ENCODE results near the gene ADAT2.

The ADAT2 gene

DNA sequence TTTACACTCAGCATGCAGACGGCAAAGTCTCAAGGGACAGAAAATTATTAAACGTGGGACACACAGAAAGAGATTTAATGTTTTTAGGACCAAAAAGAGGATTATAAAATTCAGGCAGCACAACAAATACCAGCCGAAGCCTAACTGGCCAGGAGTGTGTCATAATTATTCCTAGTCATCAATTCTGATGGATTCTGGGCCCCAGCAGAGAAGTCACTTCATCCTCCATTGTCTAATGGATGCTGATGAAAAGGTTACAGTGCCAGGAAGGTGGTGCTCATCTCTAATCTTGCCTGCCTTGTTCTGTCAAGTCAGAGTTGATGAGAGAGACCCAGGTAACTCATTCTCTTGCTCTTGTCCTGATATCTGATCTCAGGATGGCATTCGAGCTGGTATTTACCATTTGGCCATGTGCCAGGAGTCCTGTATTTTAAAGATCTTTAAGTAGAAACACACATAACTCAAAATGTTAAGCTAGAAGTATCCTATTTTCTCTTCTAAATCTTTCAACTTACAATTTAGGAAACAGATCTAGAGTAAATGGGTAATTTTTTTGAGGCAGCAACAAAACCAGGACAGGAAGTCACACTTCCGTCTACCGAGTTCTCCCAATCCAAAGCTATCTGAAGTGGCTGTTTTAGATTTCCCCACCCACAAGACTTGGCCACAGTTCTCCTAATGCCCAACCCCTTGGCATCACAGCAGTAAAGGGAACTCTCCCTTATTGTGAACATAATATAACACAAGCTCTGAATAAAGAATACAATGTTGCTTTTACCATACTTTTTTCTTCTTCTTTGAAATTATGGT is 50.0 kb downstream of the ADAT2 start:
- DNase-seq (ENCODE audit: low read depth, low spot score) = peak; percentile 51
- H3K4me3 ChIP-seq (ENCODE audit: low read length) = no peak overlapping the region

- no peak for DNase-seq (ENCODE audit: low read depth, low spot score)
- no peak overlapping the region for H3K4me3 ChIP-seq (ENCODE audit: low read length)
Observed at GRCh38 chr6:143399775-143400174, 50.7 kb downstream of the ADAT2 start.

GRCh38 chr6:143399176-143399575 is 51.3 kb downstream of the ADAT2 start:
- DNase-seq (ENCODE audit: low read depth, low spot score) = no peak
- no peak overlapping the region for H3K4me3 ChIP-seq (ENCODE audit: low read length)

GRCh38 chr6:143397227-143398222 is 53.0 kb downstream of the ADAT2 start:
- H3K4me3 ChIP-seq (ENCODE audit: low read length) = no peak overlapping the region
- peak; percentile 35 for DNase-seq (ENCODE audit: low read depth, low spot score)

DNA sequence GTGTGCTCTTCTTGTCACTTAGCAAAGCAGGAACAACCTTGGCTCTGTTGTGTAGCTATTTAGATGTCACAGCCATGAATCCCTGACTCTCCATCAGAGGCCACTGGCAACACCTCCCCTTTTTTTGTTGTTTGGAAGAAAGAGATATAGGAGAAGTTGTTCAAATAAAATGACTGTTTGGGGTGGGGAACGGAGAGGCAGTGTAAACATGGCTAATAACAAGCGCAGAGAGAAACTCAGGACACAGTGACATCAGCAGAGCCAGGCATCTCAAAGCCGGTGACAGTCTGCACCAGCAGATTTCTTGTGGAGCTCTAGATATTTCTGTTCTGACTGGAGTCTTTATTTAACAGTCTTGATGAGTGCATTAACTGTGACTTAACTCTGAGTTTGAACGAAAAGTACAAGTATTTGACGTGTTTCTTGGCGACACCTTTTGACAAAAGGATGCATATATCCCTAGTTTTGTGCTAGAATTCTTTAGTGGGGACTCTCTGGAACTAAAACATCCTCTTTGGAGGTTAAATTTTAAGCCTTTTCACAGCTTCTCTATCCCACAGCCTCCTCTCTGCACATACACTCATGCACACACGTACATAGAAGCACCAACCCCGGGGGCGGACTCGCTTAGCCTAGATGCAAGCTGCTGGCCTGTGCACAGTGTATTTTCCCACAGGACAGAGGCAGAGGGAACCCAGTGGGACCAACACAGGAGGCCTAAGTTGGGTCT is 53.8 kb downstream of the ADAT2 start:
- no peak for DNase-seq (ENCODE audit: low read depth, low spot score)
- H3K4me3 ChIP-seq (ENCODE audit: low read length) = no peak overlapping the region

- DNase-seq (ENCODE audit: low read depth, low spot score) = no peak
- H3K4me3 ChIP-seq (ENCODE audit: low read length) = no peak overlapping the region
Observed at GRCh38 chr6:143395699-143396098, 54.8 kb downstream of the ADAT2 start.

DNA sequence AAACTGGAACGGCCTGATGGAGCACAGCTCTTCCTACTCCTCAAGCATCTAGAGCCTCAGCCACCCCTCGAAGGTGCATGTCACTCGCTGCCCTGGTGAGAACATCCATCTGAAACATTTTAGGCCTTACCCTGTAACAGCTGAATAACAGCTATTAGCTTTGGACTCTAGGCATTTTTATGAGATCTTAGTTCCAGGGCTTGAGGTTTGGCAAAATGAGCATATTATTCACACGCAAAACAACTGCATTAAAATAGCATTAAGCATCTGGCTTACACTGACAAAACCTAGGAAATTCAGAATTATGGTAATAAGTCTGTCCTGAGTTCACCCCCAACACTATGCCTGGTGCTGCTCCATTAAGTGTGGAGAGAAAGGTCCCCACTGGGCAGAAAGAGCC is 56.1 kb downstream of the ADAT2 start:
- H3K4me3 ChIP-seq (ENCODE audit: low read length) = no peak overlapping the region
- no peak for DNase-seq (ENCODE audit: low read depth, low spot score)

DNA sequence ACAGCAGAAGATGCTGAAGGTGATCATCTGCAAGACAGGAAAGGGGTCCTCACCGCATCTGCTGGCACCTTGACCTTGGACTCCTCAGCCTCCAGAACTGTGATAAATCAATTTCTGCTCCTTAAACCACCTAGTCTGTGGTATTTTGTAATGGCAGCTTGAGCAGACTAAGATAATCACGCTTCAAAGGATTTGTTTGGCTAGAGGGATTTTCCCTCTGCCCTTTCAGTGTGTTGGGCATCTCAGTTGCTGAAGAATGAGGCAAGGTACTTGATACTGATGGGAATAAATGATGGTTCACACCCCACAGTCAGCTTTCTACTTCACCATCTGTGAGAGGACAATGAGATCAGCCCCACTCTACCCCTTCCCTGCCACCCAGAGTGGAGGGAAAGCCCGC is 60.2 kb downstream of the ADAT2 start:
- DNase-seq (ENCODE audit: low read depth, low spot score) = no peak
- no peak overlapping the region for H3K4me3 ChIP-seq (ENCODE audit: low read length)

DNA sequence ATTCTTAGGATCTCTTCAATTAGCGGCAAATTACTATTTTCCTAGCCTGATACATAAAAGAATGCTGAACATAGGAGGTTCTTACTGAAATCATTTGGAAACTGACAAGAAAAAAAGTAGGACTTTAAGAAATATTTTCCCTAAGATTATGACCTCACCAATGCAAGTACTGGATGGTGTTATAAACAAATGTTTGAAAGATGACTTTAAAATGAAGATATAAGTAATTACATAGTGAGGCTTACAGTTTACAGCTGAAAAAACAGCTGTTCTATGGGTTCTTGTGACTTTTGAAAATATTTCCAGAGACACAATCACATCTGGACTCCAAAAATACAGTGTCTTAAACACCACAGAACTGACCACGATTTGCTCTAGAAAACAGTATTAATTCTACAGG is 64.9 kb downstream of the ADAT2 start:
- H3K4me3 ChIP-seq (ENCODE audit: low read length) = no peak overlapping the region
- DNase-seq (ENCODE audit: low read depth, low spot score) = no peak

- no peak overlapping the region for H3K4me3 ChIP-seq (ENCODE audit: low read length)
- no peak for DNase-seq (ENCODE audit: low read depth, low spot score)
Observed at GRCh38 chr6:143376861-143377260, 73.6 kb downstream of the ADAT2 start.

- DNase-seq (ENCODE audit: low read depth, low spot score) = no peak
Observed at GRCh38 chr6:143376375-143376774, 74.1 kb downstream of the ADAT2 start.

GRCh38 chr6:143375022-143375585 is 75.4 kb downstream of the ADAT2 start:
- DNase-seq (ENCODE audit: low read depth, low spot score) = no peak
- H3K4me3 ChIP-seq (ENCODE audit: low read length) = no peak overlapping the region

More at GRCh38 chr6:143376375-143376774, 74.1 kb downstream of the ADAT2 start:
- H3K4me3 ChIP-seq (ENCODE audit: low read length) = no peak overlapping the region

GRCh38 chr6:143374014-143374413 is 76.5 kb downstream of the ADAT2 start:
- no peak for DNase-seq (ENCODE audit: low read depth, low spot score)
- H3K4me3 ChIP-seq (ENCODE audit: low read length) = no peak overlapping the region
